ENCODE results near the gene SDC3. TPM values are rescaled to one million over a fixed set of nuclear protein-coding genes. Genes with fewer than 3 reads are reported as not detected.

Gene SDC3
- total and polyA plus RNA-seq, 10 of the 15 experiments (the other 5 are each of a cell fraction or from before 2014, with no cell fraction given): under 0.01 to 0.46 (median 0.07) TPM; not detected in 2

DNA sequence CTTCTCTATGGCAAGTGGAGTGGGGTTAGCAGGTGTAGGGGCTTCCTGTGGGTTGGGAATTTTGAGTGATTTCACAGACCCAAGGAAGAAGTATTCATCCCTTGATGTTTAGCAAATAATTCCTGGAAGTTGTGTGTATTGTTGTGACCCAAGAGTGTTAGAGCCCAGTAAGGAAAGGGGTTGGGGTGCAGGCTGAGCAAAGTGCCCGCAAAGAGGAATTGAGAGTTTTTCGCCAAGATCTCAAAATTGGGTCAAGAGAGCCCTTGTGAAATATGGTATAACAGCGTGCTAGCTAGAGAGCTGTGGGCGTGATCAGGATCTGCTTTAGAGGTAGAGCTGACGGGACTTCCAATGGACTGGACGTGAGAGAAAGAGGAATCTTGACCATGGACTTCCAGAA is 78.0 kb downstream of the SDC3 start:
- Histone ChIP-seq H3K4me3 (no peak overlapping the region), H3K4me2 (ENCODE audit: control insufficient read depth, insufficient read depth) (no peak overlapping the region), H2AFZ (ENCODE audit: control insufficient read depth, low read depth, low read length) (no peak overlapping the region), H4K20me1 (ENCODE audit: control insufficient read depth, insufficient read depth) (no peaks in the 10 kb centered on the region), H3K36me3 (ENCODE audit: control insufficient read depth in 2 of 2, insufficient read depth in 2 of 2, low read length in 1 of 2) (no peaks in the 10 kb centered on the region), H3K27ac (ENCODE audit: control insufficient read depth, insufficient read depth) (no peak overlapping the region), H3K4me1 (ENCODE audit: control insufficient read depth, insufficient read depth, low read length) (no peaks in the 10 kb centered on the region), H3K79me2 (ENCODE audit: control insufficient read depth, insufficient read depth, low read length) (no peaks in the 10 kb centered on the region), H3K9ac (ENCODE audit: control insufficient read depth, insufficient read depth, low read length) (no peak overlapping the region), H3K27me3 (replicated peaks in 1 of 2; ENCODE audit: control insufficient read depth in 2 of 2, insufficient read depth in 2 of 2, low read length in 1 of 2) (no peaks in the 10 kb centered on the region), H3K9me3 (replicated peaks; ENCODE audit: control insufficient read depth, insufficient read depth, low read length) (no peaks in the 10 kb centered on the region)
- ChIA-PET SMC1A (ENCODE audit: uncharacterized antibody, unreplicated experiment) (no interaction called here), RAD21 (ENCODE audit: unreplicated experiment) (no interaction called here), CTCF (interaction anchor here (0.6 kb wide), 1 partner anchor 30 kb away, joined by 3 read pairs; no protein-coding TSS in a partner anchor), POLR2A (no interaction called here)
- no peak for ATAC-seq
- DNase-seq (ENCODE audit: low read depth, low spot score): no peak
- no peak for TF ChIP-seq SP1 (IDR thresholded peaks at IDR 0.05; ENCODE audit: low read depth, low read length)
- no peak for TF ChIP-seq TBL1XR1 (IDR thresholded peaks at IDR 0.05; ENCODE audit: low read depth, low read length)
- TF ChIP-seq ZNF622 (IDR thresholded peaks at IDR 0.05): no peak
- TF ChIP-seq NR2C1 (IDR thresholded peaks at IDR 0.05): no peak
- TF ChIP-seq ZNF274 (IDR thresholded peaks at IDR 0.05; ENCODE audit: insufficient read depth, insufficient read length): no peak
- TF ChIP-seq IKZF2 (IDR thresholded peaks at IDR 0.05): no peak
- TF ChIP-seq, protein P1, sequence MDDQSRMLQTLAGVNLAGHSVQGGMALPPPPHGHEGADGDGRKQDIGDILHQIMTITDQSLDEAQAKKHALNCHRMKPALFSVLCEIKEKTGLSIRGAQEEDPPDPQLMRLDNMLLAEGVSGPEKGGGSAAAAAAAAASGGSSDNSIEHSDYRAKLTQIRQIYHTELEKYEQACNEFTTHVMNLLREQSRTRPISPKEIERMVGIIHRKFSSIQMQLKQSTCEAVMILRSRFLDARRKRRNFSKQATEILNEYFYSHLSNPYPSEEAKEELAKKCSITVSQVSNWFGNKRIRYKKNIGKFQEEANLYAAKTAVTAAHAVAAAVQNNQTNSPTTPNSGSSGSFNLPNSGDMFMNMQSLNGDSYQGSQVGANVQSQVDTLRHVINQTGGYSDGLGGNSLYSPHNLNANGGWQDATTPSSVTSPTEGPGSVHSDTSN (IDR thresholded peaks at IDR 0.05; ENCODE audit: insufficient replicate concordance, low read depth, low read length): no peak
- TF ChIP-seq YBX1 (IDR thresholded peaks at IDR 0.05): no peak
- no peak for TF ChIP-seq SREBF1 (IDR thresholded peaks at IDR 0.05; ENCODE audit: low read length)
- TF ChIP-seq, protein P2, sequence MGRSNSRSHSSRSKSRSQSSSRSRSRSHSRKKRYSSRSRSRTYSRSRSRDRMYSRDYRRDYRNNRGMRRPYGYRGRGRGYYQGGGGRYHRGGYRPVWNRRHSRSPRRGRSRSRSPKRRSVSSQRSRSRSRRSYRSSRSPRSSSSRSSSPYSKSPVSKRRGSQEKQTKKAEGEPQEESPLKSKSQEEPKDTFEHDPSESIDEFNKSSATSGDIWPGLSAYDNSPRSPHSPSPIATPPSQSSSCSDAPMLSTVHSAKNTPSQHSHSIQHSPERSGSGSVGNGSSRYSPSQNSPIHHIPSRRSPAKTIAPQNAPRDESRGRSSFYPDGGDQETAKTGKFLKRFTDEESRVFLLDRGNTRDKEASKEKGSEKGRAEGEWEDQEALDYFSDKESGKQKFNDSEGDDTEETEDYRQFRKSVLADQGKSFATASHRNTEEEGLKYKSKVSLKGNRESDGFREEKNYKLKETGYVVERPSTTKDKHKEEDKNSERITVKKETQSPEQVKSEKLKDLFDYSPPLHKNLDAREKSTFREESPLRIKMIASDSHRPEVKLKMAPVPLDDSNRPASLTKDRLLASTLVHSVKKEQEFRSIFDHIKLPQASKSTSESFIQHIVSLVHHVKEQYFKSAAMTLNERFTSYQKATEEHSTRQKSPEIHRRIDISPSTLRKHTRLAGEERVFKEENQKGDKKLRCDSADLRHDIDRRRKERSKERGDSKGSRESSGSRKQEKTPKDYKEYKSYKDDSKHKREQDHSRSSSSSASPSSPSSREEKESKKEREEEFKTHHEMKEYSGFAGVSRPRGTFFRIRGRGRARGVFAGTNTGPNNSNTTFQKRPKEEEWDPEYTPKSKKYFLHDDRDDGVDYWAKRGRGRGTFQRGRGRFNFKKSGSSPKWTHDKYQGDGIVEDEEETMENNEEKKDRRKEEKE (IDR thresholded peaks at IDR 0.05): no peak
- BruUV-seq (replicated peaks): no TSS peak
- in situ Hi-C loops (cut with MboI): no loop called here
- no peak for FAIRE-seq
- WGBS (ENCODE audit: insufficient coverage, insufficient replicate concordance, low lambda C conversion rate, missing lambda C conversion rate): 57% methylated on average over 6 of the region's 6 CpGs
- intact Hi-C loops (cut with micrococcal nuclease; ENCODE audit: unreplicated experiment): no loop called here
